ACHN (cell line): Measurements from ENCODE around the gene CHD2.
"Not testable (repeated sequence)": the region's sequence is repeated elsewhere in the genome, so short reads cannot be mapped to it uniquely, and the experiment has no call there.

Source experiments
- DNase-seq: peaks from one replicate; pipeline ENCODE4 v3.0.0-alpha.2; 2015
- in situ Hi-C: cut with HindIII; loops from 2 replicates; pipeline ENCODE4 v1.10.0; 2017; ENCODE audit warnings: low sequenced_read_pairs, low pct_ligation_motif_present, low pct_unique_long_range_greater_than_20kb

CHD2 gene

DNA sequence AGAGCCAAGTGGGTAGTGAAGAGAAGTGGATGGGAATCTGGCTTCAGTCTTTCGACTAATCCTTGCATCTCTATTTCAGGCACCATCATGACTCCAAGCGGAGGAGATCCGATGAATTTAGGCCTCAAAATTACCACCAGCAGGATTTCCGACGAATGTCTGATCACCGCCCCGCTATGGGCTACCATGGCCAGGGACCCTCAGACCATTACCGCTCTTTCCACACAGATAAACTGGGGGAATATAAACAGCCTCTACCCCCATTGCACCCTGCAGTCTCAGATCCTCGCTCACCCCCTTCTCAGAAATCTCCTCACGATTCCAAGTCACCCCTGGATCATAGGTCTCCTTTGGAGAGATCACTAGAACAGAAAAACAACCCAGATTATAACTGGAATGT lies 124.2 kb downstream of the CHD2 start:
- DNase-seq: no peak
- in situ Hi-C loops: no loop called here

DNA sequence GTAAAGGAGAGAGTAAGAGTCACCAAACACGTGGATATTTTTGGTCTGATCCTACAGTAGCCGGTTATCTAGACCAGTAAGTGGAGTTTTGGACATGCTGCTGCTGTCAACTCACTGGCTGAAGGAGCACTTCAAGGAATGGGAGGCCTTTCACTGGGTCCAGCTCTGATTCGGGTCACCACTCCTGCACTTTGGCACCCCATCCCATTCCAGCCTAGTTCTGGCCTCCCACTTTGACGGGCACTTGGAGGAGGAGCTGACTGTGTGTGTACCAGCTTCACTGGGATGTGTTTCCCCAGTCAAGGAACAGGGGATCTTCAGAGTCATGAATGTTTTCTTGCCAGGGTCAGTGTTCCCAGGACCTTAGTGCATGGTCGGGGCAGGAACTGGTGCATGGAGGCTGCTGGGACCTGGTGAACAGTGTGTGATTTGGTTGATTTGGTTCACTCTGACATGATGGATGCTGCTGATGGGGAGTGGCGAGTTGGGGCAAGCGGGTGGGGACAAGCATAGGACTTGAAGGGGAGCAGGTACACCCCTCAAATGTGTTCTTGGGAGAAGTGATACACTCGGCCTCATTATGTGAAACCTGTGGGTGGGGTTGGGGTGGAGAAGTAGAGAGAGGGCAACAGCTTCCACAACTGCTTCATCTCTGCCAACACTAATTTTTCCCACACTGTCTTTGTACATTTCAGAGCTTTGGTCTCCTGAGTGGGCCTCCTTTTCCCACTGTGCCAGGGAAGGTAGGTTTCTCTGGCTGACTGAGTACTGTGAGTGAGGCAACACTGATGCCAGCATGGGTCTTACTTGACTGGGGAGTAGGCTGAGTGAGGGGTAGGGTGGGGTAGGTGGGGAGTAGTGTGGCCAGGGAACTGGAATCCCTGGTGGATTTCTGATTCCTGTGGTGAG lies 124.8 kb downstream of the CHD2 start:
- no peak for DNase-seq
- in situ Hi-C loops: no loop called here

DNA sequence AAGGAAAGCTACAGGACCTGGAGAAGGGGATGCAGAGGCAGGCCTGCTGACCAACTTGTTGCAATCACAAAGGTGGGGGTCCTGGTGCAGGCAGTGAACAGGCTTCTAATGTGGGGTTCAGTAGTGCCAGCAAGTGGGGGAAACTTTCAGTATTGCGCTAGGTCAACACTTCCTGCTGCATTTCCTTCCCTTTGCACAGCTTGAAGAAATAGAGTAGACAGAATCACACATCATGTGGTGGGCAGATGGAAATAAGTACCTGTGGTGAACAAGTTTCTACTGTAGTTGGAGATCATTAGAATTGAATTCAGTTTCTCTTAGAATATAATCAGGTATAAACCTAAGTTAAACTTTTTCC lies 125.5 kb downstream of the CHD2 start:
- in situ Hi-C loops: no loop called here

GRCh38 chr15:93026380-93026817 lies 126.3 kb downstream of the CHD2 start:
- in situ Hi-C loops: no loop called here
- no peak for DNase-seq

More for the DNA sequence above, 125.5 kb downstream of the CHD2 start:
- no peak for DNase-seq

GRCh38 chr15:93027413-93027812 lies 127.3 kb downstream of the CHD2 start:
- no peak for DNase-seq
- in situ Hi-C loops: no loop called here

DNA sequence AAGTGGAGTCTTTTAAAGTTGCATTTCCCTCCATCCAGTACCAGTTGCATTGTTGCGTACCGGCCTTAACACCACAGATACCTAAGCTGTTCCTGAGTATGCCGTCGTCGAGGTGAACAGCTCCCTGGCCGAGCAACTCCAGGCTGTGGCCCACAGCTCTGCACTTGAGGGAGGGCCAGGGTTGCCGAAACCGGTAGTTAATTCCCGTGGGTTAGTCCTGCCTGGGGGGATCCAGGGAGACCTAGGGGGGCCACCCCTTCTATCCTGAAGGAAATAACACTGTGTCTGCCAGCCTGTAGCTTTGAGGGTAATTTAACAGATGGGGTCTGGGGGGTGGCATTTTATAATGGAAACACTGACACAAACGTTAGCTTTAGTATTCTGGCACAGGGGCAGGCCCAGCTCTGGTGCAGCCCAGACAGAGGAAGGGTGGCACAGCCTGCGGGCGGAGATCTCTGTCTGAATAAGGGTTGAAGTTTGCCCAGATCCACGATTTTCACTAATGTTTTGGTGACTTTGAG lies 128.0 kb downstream of the CHD2 start:
- in situ Hi-C loops: no loop called here

DNA sequence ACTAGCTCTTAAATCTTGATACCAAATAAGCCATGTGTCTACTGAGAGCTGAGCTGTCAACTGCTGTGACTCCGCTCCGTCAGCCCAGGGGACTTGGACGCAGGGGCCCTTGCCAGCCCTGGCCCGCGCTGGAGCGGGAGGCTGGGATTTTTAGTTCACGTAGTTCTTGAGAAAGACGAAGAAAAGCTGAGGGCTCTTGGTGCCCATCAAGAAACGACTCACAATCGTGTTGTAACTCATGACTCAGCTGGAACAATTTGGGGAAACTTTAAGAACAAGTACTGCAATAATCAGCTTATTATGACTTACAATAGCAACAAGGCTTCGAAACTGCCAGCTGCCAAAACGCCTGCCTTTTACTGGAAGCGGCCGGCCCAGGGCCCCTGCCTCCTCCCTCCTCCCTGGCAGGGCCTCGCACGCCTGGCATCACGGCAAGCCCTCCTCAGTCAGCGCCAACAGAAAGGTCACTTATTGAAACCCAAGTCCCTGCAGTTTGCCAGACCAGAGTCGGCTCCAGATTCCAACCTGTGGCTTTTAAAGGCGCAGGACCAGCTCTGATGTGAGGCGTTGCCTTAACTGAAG lies 128.6 kb downstream of the CHD2 start:
- DNase-seq: no peak
- in situ Hi-C loops: no loop called here

More for the DNA sequence above, 128.0 kb downstream of the CHD2 start:
- DNase-seq: no peak

GRCh38 chr15:93029214-93029835 lies 129.2 kb downstream of the CHD2 start:
- in situ Hi-C loops: no loop called here
- no peak for DNase-seq

DNA sequence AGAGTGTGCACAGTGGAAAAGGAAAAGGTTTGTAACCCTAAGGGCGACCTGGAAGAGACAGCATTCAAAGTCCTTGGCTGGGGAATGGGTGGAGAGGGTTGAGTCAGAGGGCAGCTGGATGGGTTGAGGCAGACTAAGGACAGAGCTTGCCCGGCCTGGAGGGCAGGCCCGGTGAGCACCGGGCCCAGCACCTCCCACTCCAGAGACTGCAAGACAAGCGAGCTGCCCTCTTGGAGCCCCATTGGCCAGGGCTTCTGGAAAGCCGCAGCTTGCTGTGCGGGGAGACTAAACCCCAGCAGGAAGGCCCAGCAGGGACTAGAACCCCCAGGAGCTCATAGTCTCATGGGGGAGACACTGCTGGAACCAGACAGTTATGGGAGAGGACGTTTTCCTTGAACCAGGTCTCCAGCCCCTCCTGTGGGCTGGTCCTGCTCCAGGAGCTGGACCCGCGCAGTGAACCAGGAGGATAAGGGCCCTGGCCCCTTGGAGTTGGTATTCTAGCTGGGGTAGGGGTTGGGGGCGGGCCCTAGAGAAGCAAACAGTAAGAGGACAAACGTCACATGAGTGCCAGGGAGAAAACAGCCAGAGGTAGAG lies 129.8 kb downstream of the CHD2 start:
- no peak for DNase-seq
- in situ Hi-C loops: no loop called here

GRCh38 chr15:93030430-93031102 lies 130.4 kb downstream of the CHD2 start:
- peak; percentile 54 for DNase-seq
- in situ Hi-C loops: no loop called here

DNA sequence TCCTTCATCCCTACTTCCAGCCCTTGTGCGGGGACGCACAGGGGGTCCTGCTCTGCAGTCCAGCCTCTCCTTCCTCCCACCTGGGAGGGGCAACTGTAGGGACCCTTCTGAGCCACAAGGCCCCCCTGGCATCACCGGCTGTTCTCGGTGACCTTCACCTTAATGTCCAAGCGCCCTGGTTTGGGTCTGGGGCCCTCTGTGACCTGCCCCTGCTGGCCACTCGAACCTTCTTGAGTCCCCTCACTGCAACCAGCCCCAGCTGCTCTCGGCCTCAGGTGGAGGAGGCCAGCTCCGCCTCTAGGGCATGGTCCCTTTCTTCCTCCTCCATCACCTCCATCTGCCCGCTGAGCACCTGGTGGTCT lies 131.0 kb downstream of the CHD2 start:
- DNase-seq: no peak
- in situ Hi-C loops: no loop called here

- DNase-seq, in situ Hi-C loops: not testable (repeated sequence)
These were observed 131.6 kb downstream of the CHD2 start for GRCh38 chr15:93031557-93032384.

GRCh38 chr15:93032515-93033206 lies 132.5 kb downstream of the CHD2 start:
- in situ Hi-C loops, DNase-seq: not testable (repeated sequence)

DNA sequence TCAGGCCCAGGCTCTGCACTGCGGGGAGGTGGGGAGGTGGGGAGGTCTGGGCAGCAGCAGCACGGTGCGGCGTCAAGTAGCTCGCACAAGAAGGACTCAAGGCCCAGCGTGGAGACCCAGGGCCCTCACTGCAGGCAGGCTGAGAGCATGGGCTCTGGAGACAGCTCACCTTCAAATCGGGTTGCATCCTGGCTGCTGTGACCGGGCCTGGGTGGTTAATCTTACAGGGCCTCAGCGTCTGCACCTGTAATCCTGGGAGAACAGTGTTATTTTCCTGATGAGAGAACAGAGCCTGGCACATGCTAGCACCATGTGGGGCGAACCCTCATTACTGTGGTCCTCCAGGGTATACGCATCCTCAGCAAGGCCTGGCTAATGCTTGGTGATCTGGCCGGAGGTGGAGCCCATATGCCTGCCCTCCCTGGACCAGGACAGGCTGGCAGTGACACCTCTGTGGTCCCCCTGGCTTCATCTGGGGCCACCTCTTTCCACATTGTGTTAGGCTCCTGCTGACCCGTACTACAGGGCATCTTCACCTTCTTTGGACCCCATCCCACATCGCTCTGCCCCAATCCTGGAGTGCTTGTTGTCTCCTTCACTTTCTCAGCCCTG lies 133.4 kb downstream of the CHD2 start:
- no peak for DNase-seq
- in situ Hi-C loops: no loop called here

GRCh38 chr15:93034512-93034911 lies 134.4 kb downstream of the CHD2 start:
- no peak for DNase-seq
- in situ Hi-C loops: no loop called here

DNA sequence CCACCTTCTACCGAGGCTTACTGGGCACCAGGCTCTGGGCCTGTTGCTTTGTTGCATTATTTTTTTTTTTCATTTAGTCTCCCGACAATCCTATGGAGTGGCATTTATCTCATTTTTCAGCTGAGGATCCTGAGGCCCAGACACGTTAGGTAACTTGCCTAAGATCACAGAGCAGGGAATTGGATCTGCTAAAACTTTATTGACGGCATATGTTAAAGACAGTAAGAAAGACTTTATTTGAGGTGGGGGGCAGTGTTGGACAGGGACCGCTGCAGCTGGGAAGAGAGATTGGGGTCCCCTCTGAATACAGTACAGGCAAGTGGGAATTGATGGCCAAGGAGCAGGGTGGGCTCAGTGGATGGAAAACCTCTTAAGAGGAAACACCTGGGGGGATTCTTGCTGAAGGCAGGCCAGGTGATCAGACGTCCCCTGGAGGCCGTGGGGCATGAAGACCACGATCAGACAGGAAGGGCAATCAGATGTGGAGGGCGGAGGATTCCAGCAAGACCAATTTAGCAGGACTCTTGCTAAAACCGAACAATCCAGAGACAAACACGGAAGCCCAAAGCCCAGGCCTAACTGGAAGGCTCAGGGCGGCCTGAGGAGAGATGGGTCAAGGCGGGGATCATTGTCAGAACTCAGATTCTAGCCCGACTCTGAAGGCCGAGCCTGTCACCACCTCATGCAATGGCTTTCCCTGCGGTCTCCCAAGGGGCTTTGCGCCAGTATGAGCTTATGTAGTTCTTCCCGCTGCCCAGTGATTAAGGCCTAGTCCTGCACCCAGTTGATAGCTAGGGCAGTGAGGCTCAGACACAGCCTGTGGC lies 135.2 kb downstream of the CHD2 start:
- in situ Hi-C loops: no loop called here
- DNase-seq: no peak
